Small intestine (tissue), 7 donors: Measurements from ENCODE around the gene LMO2. TPM values are rescaled to one million over a fixed set of nuclear protein-coding genes. Genes with fewer than 3 reads are reported as not detected.

Experiments used
- DNase-seq, 2 donors: peaks; one replicate each; pipeline versions ENCODE4 v3.0.0 to v3.0.0-alpha.2; 2013
- FAIRE-seq: peaks from 2 replicates; lab custom pipeline; 2012; peaks lifted over from hg19 to GRCh38; lab: Jason Lieb, UNC
- H3K27ac ChIP-seq, 3 donors: one replicate each; pipeline ENCODE4 v1.5.1; 2013; ENCODE audit warnings: low read length in 2 of 3, mild to moderate bottlenecking in 2 of 3, control low read depth in 1 of 3, inconsistent platforms in 1 of 3, low read depth in 1 of 3, moderate library complexity in 1 of 3
- H3K27me3 ChIP-seq, 3 donors: one replicate each; pipeline ENCODE4 v1.6.1; 2013; ENCODE audit warnings: low read length in 3 of 3, inconsistent platforms in 1 of 3; ENCODE audit not compliant: control insufficient read depth in 3 of 3, insufficient read depth in 3 of 3
- H3K36me3 ChIP-seq, 3 donors: one replicate each; pipeline ENCODE4 v1.6.1; 2013; ENCODE audit warnings: low read length in 3 of 3, inconsistent platforms in 1 of 3, low read depth in 1 of 3, mild to moderate bottlenecking in 1 of 3, moderate library complexity in 1 of 3; ENCODE audit not compliant: control insufficient read depth in 3 of 3, insufficient read depth in 2 of 3
- H3K4me1 ChIP-seq, 3 donors: one replicate each; pipeline ENCODE4 v1.6.1; 2013; ENCODE audit warnings: low read length in 2 of 3, inconsistent platforms in 1 of 3, low read depth in 1 of 3, mild to moderate bottlenecking in 1 of 3, moderate library complexity in 1 of 3; ENCODE audit not compliant: control insufficient read depth in 3 of 3, insufficient read depth in 2 of 3
- H3K4me3 ChIP-seq, 3 donors: one replicate each; pipeline ENCODE4 v1.5.1; 2013; ENCODE audit warnings: low read length in 3 of 3, control low read depth in 1 of 3, inconsistent platforms in 1 of 3, low read depth in 1 of 3, mild to moderate bottlenecking in 1 of 3, moderate library complexity in 1 of 3
- H3K9me3 ChIP-seq, 2 donors: one replicate each; pipeline ENCODE4 v1.6.1; 2013; ENCODE audit warnings: low read depth in 1 of 2, low read length in 1 of 2; ENCODE audit not compliant: control insufficient read depth in 2 of 2, insufficient read depth in 1 of 2
- WGBS, 3 donors: extraction: QIAGEN DNeasy Blood & Tissue Kit; methylation state at CpG; one replicate each; pipeline ENCODE4 v1.1.7; 2013; 5-methylcytosine and 5-hydroxymethylcytosine counted together
- polyA plus RNA-seq, 4 donors: library from polyadenylated mRNA; stranded (reverse) in 3 of 4; unstranded in 1 of 4; fragments of 200-250 nt in 3 of 4; fragments of 120-200 nt in 1 of 4; gene quantifications; one replicate each; pipeline versions ENCODE4 v1.2.1 to v1.2.3, GENCODE V29; 2013
- donor health status: healthy with polysubstance abuse.
- donor health status: control.
- donor health status: control.
- donor health status: Bipolar disorder and iron deficiency.
- donor health status: healthy.

Gene LMO2
- polyA plus RNA-seq, 4 donors = 2.5 to 27.5 (median 8.8) TPM

DNA sequence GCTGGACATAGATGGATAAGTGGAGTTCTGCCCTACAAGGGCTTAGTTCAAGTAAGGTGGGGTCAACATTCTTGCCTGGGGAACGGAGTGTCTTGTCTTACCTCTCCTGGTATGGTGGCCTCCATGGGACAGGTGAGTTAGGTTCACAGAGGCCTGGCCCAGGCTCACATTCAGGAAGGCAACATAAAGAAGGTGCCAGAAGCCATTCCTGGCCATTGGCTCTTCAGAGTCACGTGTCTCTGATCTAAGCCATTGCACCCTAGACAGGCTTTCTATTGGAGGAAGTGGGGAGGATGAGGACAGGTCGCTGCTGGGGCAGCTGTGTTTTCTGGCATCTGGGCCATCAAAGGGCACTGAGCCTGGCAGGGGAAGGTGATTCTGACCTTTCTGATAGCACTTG, 14.8 kb downstream of the LMO2 start:
- no peaks in the 10 kb centered on the region for H3K9me3 ChIP-seq
- no peaks in the 10 kb centered on the region for H3K36me3 ChIP-seq
- peaks cover 0 to 48% (median 9%) of the 10 kb centered on the region in 3 donors for H3K27me3 ChIP-seq
- FAIRE-seq (no peak), DNase-seq (no peak)
- no peak overlapping the region for H3K27ac ChIP-seq
- WGBS, 3 donors = 64 to 76% (median 74%) methylated on average over 3 of the region's 3 CpGs
- H3K4me1 ChIP-seq = no peaks in the 10 kb centered on the region
- no peak overlapping the region for H3K4me3 ChIP-seq

DNA sequence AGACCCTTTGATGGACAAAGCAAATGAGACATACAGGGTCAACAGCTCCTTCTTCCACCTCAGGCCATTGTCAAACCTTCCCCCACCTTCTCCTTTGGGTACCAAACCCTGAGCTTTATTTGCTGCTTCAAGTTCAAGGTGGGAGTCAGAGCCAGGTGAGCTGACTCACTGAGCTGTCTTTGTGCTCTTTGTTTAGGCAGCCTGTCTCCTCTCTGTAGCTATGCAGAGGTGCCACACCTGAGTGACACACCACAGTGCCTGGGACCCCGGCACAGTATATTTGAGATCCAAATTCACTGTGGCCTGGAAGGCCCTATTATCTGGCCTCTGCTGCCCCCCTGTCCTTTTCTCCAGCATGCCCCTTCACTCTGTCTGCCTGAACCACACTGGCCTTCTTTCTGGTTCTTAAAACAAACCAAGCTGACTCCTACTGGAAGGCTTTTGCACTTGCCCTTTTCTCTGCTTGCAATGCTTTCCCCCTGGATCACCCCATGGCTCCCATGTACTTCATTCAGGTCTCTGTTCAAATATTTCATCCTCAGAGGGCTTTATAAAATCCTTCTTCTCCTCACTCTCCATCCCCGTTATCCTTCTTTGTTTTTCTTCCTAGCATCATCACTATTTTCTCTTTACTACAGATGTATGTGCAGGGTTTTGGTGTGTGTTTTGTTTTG, 16.1 kb downstream of the LMO2 start:
- no peaks in the 10 kb centered on the region for H3K9me3 ChIP-seq
- H3K27ac ChIP-seq = no peak overlapping the region
- H3K4me1 ChIP-seq = no peaks in the 10 kb centered on the region
- H3K36me3 ChIP-seq = no peaks in the 10 kb centered on the region
- DNase-seq = no peak
- H3K4me3 ChIP-seq = no peak overlapping the region
- FAIRE-seq = no peak
- WGBS, 3 donors = 78 to 88% (median 80%) methylated on average over 2 of the region's 2 CpGs
- H3K27me3 ChIP-seq = peaks cover 0 to 48% (median 9%) of the 10 kb centered on the region in 3 donors

GRCh38 chr11:33874910-33875490, 16.9 kb downstream of the LMO2 start:
- Histone ChIP-seq H3K4me1 (no peaks in the 10 kb centered on the region), H3K27me3 (peaks cover 0 to 54% (median 9%) of the 10 kb centered on the region in 3 donors), H3K4me3 (no peak overlapping the region), H3K36me3 (no peaks in the 10 kb centered on the region), H3K9me3 (no peaks in the 10 kb centered on the region), H3K27ac (no peak overlapping the region)
- no peak for FAIRE-seq
- DNase-seq = no peak
- 77 to 83% (median 82%) methylated on average over 12 of the region's 12 CpGs for WGBS, 3 donors

DNA sequence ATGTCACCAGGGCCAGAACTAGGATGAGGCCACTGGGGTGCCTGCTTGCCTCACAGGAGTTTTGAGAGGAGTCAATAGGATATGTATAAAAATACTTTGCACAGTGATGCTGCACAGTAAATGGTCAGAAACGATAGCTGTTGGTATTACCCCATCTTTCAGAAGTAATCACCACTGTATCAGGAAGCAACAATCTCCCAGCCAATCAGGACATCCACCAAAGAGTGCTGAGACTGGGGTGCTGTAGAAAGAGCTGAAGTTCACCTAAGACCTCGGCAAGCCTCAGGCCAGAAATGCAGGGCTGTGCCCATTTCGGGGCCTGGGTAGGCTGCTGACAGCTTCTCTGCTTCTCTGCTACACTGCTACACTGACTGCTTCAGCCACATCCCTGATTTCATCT, 17.4 kb downstream of the LMO2 start:
- peaks cover 0 to 57% (median 9%) of the 10 kb centered on the region in 3 donors for H3K27me3 ChIP-seq
- no peak overlapping the region for H3K27ac ChIP-seq
- no peaks in the 10 kb centered on the region for H3K4me1 ChIP-seq
- no peak overlapping the region for H3K4me3 ChIP-seq
- no peaks in the 10 kb centered on the region for H3K36me3 ChIP-seq
- H3K9me3 ChIP-seq = no peaks in the 10 kb centered on the region
- FAIRE-seq = no peak
- DNase-seq = no peak
- WGBS, 3 donors = 64 to 74% (median 70%) methylated on average over 3 of the region's 3 CpGs

GRCh38 chr11:33869481-33870422, 22.1 kb downstream of the LMO2 start:
- no peaks in the 10 kb centered on the region for H3K9me3 ChIP-seq
- peak; percentile 14 to 53 for DNase-seq
- peak overlapping the region in 1 of 3 donors; percentile 50 for H3K27ac ChIP-seq
- peaks cover 0 to 70% (median 2%) of the 10 kb centered on the region in 3 donors for H3K27me3 ChIP-seq
- no peaks in the 10 kb centered on the region for H3K36me3 ChIP-seq
- WGBS, 3 donors = 1% methylated on average over 59 to 91 of the region's 91 CpGs
- peak overlapping the region; percentile 37 to 60 (median 51) for H3K4me3 ChIP-seq
- H3K4me1 ChIP-seq = no peaks in the 10 kb centered on the region
- FAIRE-seq = no peak

DNA sequence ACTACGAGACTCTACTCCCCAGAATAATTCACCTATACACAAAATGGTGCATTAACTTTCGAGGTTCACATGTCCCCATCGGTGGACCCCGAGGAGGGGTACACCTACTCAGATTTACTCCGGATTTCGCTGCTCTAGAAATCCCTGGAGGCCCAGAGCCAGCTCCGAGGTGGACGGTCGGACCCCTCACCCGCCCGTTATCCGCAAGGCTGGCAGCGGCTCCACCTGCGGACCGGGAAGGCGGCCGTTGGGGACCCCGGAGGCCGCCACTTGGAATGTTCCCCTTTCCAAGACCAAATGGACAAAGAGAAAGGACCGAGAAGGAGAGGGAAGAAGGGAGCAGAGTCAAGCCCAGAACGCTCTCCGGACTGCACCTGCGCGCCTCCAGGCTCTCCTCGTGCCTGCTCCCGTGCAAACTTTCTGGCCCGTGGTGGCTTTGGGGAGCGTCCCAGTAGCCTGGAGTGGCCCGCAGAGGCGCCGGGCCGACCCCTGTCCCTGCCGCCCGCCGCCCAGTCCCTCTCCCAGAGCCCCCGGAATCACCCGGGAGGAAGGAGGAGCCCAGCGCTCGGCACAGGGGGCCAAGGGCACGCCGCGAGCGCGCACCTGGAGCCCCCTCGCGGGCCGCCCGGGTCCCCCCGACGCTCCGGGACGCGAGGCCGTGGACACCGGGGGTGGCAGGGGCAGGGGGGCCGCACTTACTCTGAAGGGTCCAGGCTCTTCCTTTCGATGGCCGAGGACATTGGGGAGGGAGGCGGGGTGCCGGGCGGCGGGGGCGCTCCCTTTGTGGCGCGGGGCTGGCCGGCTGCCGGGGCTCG, 23.0 kb downstream of the LMO2 start:
- 1 to 2% (median 2%) methylated on average over 39 to 68 of the region's 68 CpGs for WGBS, 3 donors
- Histone ChIP-seq H3K4me1 (no peaks in the 10 kb centered on the region), H3K27ac (peak overlapping the region in 1 of 3 donors; percentile 55), H3K27me3 (peaks cover 0 to 66% (median 2%) of the 10 kb centered on the region in 3 donors), H3K9me3 (no peaks in the 10 kb centered on the region), H3K4me3 (peak overlapping the region; percentile 36 to 60 (median 51)), H3K36me3 (peaks cover 0 to 2% (median 0%) of the 10 kb centered on the region in 3 donors)
- DNase-seq (peak in 1 of 2 donors; percentile 29), FAIRE-seq (no peak)

- H3K4me3 ChIP-seq = peak overlapping the region in 2 of 3 donors; percentile 36 to 51
- DNase-seq = no peak
Observed at GRCh38 chr11:33867996-33868646, 23.8 kb downstream of the LMO2 start.

More at GRCh38 chr11:33867996-33868646, 23.8 kb downstream of the LMO2 start:
- Histone ChIP-seq H3K36me3 (peaks cover 0 to 2% (median 0%) of the 10 kb centered on the region in 3 donors), H3K27me3 (peaks cover 0 to 72% (median 2%) of the 10 kb centered on the region in 3 donors), H3K9me3 (no peaks in the 10 kb centered on the region), H3K27ac (peak overlapping the region in 1 of 3 donors; percentile 55), H3K4me1 (no peaks in the 10 kb centered on the region)
- FAIRE-seq = no peak
- WGBS, 3 donors = 20 to 35% (median 31%) methylated on average over 7 of the region's 7 CpGs
